Nephron (organoid): Measurements from ENCODE around the gene ADAM8.

Experiments
- H3K27ac Mint-ChIP-seq, 3 experiments: 2 replicates each; pipeline ENCODE4 v1.8.0; 2020; ENCODE audit warnings: mixed read lengths in 3 of 3, mild to moderate bottlenecking in 2 of 3, moderate library complexity in 1 of 3
- H3K27me3 Mint-ChIP-seq: 2 replicates; pipeline ENCODE4 v1.8.0; 2021; ENCODE audit warnings: low read depth, mild to moderate bottlenecking, moderate library complexity, mixed read lengths
- H3K36me3 Mint-ChIP-seq: 2 replicates; pipeline ENCODE4 v1.8.0; 2020; ENCODE audit warnings: low read depth, mixed read lengths
- H3K4me1 Mint-ChIP-seq: 2 replicates; pipeline ENCODE4 v1.8.0; 2020; ENCODE audit warnings: mixed read lengths
- H3K4me3 Mint-ChIP-seq, 3 experiments: 2 replicates each; pipeline ENCODE4 v1.8.0; 2020; ENCODE audit warnings: mild to moderate bottlenecking in 3 of 3, mixed read lengths in 3 of 3, moderate library complexity in 2 of 3
- H3K9me3 Mint-ChIP-seq: 2 replicates; pipeline ENCODE4 v1.8.0; 2020; ENCODE audit warnings: mixed read lengths
- CTCF ChIP-seq, 3 experiments: fragments of 200-600 bp; sonication (generic); IDR thresholded peaks; one replicate each; pipeline ENCODE4 v1.5.0; 2021; ENCODE audit warnings: antibody characterized with exemption in 3 of 3; ENCODE audit not compliant: unreplicated experiment in 3 of 3

Gene ADAM8

GRCh38 chr10:133254421-133255120 lies 22.1 kb downstream of the ADAM8 start:
- TF ChIP-seq CTCF (IDR thresholded peaks at IDR 0.05; ENCODE audit: unreplicated experiment in 3 of 3), result no peak
- Mint-ChIP-seq H3K27ac (peak overlapping the region in 2 of 3 experiments; percentile 2 to 4), H3K4me3 (no peak overlapping the region), H3K9me3 (no peaks in the 10 kb centered on the region), H3K27me3 (peaks cover 19% of the 10 kb centered on the region), H3K36me3 (no peaks in the 10 kb centered on the region), H3K4me1 (peaks cover 11% of the 10 kb centered on the region)

- Mint-ChIP-seq H3K27ac (no peak overlapping the region), H3K4me3 (no peak overlapping the region), H3K36me3 (no peaks in the 10 kb centered on the region), H3K4me1 (peaks cover 11% of the 10 kb centered on the region), H3K27me3 (peaks cover 25% of the 10 kb centered on the region), H3K9me3 (no peaks in the 10 kb centered on the region)
- no peak for TF ChIP-seq CTCF (IDR thresholded peaks at IDR 0.05; ENCODE audit: unreplicated experiment in 3 of 3)
Observed at GRCh38 chr10:133253361-133253955, 23.2 kb downstream of the ADAM8 start.

- Mint-ChIP-seq H3K9me3 (no peaks in the 10 kb centered on the region), H3K4me3 (no peak overlapping the region), H3K36me3 (no peaks in the 10 kb centered on the region), H3K4me1 (peaks cover 11% of the 10 kb centered on the region), H3K27me3 (peaks cover 22% of the 10 kb centered on the region), H3K27ac (no peak overlapping the region)
- TF ChIP-seq CTCF (IDR thresholded peaks at IDR 0.05; ENCODE audit: unreplicated experiment in 3 of 3), result no peak
Observed at GRCh38 chr10:133252223-133252552, 24.5 kb downstream of the ADAM8 start.

- Mint-ChIP-seq H3K4me1 (peaks cover 11% of the 10 kb centered on the region), H3K4me3 (no peak overlapping the region), H3K27ac (no peak overlapping the region), H3K27me3 (peaks cover 26% of the 10 kb centered on the region), H3K9me3 (no peaks in the 10 kb centered on the region), H3K36me3 (no peaks in the 10 kb centered on the region)
- TF ChIP-seq CTCF (IDR thresholded peaks at IDR 0.05; ENCODE audit: unreplicated experiment in 3 of 3), result no peak
Observed at GRCh38 chr10:133251388-133252222, 25.1 kb downstream of the ADAM8 start.

GRCh38 chr10:133249975-133250754 lies 26.5 kb downstream of the ADAM8 start:
- no peaks in the 10 kb centered on the region for H3K9me3 Mint-ChIP-seq
- TF ChIP-seq CTCF (IDR thresholded peaks at IDR 0.05; ENCODE audit: unreplicated experiment in 3 of 3), result no peak
- H3K27me3 Mint-ChIP-seq, result peaks cover 26% of the 10 kb centered on the region
- no peaks in the 10 kb centered on the region for H3K36me3 Mint-ChIP-seq
- no peak overlapping the region for H3K4me3 Mint-ChIP-seq
- H3K27ac Mint-ChIP-seq, result no peak overlapping the region
- H3K4me1 Mint-ChIP-seq, result peaks cover 11% of the 10 kb centered on the region
